ENCODE data around the gene TMEM181.

TMEM181 gene

DNA sequence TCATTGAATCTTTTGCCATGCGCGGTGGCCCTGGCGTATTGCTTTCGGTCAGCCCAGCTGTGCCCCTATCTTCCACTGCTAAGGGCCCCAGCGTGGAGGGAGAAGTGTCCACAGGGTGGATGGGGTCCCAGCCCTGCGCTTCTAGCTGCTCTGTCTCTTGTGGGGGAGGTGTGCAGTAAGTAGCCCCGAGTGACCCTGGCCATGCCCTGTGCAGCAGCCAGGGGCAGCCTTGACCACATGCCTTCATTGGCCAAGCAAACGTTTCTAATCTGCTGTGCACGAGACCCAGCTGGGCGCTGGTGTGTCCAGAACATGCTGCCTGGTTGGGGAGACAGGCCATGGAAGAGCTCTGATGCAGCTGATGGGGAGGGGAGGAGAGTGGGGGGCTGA lies 13.6 kb downstream of the TMEM181 start:
- Histone ChIP-seq H3K4me1 (ENCODE audit: low read depth, poor library complexity, severe bottlenecking) (no peaks in the 10 kb centered on the region), H3K79me2 (ENCODE audit: insufficient read depth, low read depth) (no peaks in the 10 kb centered on the region), H3K27ac (no peak overlapping the region), H4K20me1 (ENCODE audit: insufficient read depth) (no peaks in the 10 kb centered on the region), H3K9ac (no peak overlapping the region), H3K4me3 (IDR thresholded peaks at IDR 0.05; ENCODE audit: insufficient read depth, low read depth, low read length) (no peak overlapping the region), H3K36me3 (ENCODE audit: insufficient read depth) (no peaks in the 10 kb centered on the region), H2AFZ (ENCODE audit: low read depth) (no peak overlapping the region), H3K4me2 (no peak overlapping the region), H3K27me3 (ENCODE audit: insufficient read depth, low read depth) (no peaks in the 10 kb centered on the region)
- TF ChIP-seq, protein P1, sequence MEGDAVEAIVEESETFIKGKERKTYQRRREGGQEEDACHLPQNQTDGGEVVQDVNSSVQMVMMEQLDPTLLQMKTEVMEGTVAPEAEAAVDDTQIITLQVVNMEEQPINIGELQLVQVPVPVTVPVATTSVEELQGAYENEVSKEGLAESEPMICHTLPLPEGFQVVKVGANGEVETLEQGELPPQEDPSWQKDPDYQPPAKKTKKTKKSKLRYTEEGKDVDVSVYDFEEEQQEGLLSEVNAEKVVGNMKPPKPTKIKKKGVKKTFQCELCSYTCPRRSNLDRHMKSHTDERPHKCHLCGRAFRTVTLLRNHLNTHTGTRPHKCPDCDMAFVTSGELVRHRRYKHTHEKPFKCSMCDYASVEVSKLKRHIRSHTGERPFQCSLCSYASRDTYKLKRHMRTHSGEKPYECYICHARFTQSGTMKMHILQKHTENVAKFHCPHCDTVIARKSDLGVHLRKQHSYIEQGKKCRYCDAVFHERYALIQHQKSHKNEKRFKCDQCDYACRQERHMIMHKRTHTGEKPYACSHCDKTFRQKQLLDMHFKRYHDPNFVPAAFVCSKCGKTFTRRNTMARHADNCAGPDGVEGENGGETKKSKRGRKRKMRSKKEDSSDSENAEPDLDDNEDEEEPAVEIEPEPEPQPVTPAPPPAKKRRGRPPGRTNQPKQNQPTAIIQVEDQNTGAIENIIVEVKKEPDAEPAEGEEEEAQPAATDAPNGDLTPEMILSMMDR (conservative IDR thresholded peaks at IDR 0.05; ENCODE audit: low read depth, low read length) = no peak

DNA sequence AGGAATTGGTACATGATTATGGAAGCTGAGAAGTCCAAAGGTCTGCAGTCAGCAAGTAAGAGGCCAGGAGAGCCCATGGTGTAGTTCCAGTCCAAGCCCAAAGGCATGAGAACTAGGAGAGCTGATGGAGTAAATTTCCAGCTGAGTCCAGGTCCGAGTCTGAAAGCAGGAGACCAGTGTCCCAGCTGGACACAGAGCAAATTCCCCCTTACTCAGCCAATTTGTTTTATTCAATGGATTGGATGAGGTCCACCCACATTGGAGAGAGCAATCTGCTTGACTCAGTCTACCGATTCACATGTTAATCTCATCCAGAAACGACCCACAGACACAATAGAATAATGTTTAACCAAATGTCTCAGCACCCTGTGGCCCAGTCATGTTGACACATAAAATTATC lies 14.9 kb downstream of the TMEM181 start:
- Histone ChIP-seq H3K27ac (no peak overlapping the region), H3K79me2 (ENCODE audit: insufficient read depth, low read depth) (no peaks in the 10 kb centered on the region), H3K4me2 (no peak overlapping the region), H3K27me3 (ENCODE audit: insufficient read depth, low read depth) (no peaks in the 10 kb centered on the region), H3K9ac (no peak overlapping the region), H3K4me3 (IDR thresholded peaks at IDR 0.05; ENCODE audit: insufficient read depth, low read depth, low read length) (no peak overlapping the region), H4K20me1 (ENCODE audit: insufficient read depth) (no peaks in the 10 kb centered on the region), H2AFZ (ENCODE audit: low read depth) (no peak overlapping the region), H3K36me3 (ENCODE audit: insufficient read depth) (no peaks in the 10 kb centered on the region), H3K4me1 (ENCODE audit: low read depth, poor library complexity, severe bottlenecking) (no peaks in the 10 kb centered on the region)
- TF ChIP-seq, protein P1 (conservative IDR thresholded peaks at IDR 0.05; ENCODE audit: low read depth, low read length) = no peak

DNA sequence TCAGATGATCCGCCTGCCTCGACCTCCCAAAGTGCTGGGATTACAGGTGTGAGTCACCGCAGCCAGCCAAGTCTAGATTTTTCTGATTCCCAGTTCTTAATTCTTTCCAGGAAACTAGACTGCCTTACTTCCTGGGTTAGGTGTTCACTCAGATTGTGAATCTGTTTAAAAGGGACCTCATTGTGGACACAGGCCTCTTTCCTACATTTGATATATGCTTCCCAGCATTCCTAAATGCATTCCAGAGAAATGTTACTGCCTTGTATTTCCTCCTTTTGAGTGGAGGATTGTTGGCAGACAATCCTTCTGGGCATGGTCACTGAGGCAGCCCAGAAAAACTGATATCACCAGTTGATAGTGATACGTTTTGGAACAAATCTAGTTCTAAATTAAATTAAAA lies 15.7 kb downstream of the TMEM181 start:
- H3K36me3 ChIP-seq (ENCODE audit: insufficient read depth) = no peaks in the 10 kb centered on the region
- H3K27me3 ChIP-seq (ENCODE audit: insufficient read depth, low read depth) = no peaks in the 10 kb centered on the region
- no peaks in the 10 kb centered on the region for H4K20me1 ChIP-seq (ENCODE audit: insufficient read depth)
- H3K4me3 ChIP-seq (IDR thresholded peaks at IDR 0.05; ENCODE audit: insufficient read depth, low read depth, low read length) = no peak overlapping the region
- H3K9ac ChIP-seq = no peak overlapping the region
- no peaks in the 10 kb centered on the region for H3K79me2 ChIP-seq (ENCODE audit: insufficient read depth, low read depth)
- no peak overlapping the region for H2AFZ ChIP-seq (ENCODE audit: low read depth)
- TF ChIP-seq, protein P1 (conservative IDR thresholded peaks at IDR 0.05; ENCODE audit: low read depth, low read length) = no peak
- H3K4me1 ChIP-seq (ENCODE audit: low read depth, poor library complexity, severe bottlenecking) = no peaks in the 10 kb centered on the region
- H3K27ac ChIP-seq = no peak overlapping the region
- no peak overlapping the region for H3K4me2 ChIP-seq

DNA sequence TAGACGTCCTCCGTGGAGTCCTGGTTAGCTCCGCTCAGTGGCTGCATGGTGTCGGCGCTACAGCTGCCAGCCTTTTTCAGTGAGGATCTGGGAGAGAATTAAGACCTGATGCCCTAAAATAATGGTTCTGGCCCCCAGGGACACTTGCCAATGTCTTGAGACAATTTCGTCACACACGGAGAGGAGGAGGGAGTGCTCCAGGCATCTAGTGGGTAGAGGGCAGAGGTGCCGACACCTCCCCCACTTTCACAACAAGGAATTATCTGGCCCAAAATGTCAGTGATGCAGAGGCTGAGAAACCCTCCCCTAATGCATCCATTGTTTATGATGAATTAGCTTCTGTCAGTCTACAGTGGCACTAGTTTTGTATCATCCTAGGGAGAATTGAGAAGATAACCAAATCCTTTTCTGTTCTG lies 24.4 kb downstream of the TMEM181 start:
- no peaks in the 10 kb centered on the region for H3K27me3 ChIP-seq (ENCODE audit: insufficient read depth, low read depth)
- H3K4me2 ChIP-seq = no peak overlapping the region
- H2AFZ ChIP-seq (ENCODE audit: low read depth) = no peak overlapping the region
- H3K79me2 ChIP-seq (ENCODE audit: insufficient read depth, low read depth) = no peaks in the 10 kb centered on the region
- no peaks in the 10 kb centered on the region for H3K36me3 ChIP-seq (ENCODE audit: insufficient read depth)
- TF ChIP-seq, protein P1 (conservative IDR thresholded peaks at IDR 0.05; ENCODE audit: low read depth, low read length) = no peak
- no peaks in the 10 kb centered on the region for H3K4me1 ChIP-seq (ENCODE audit: low read depth, poor library complexity, severe bottlenecking)
- no peak overlapping the region for H3K27ac ChIP-seq
- no peak overlapping the region for H3K9ac ChIP-seq
- no peaks in the 10 kb centered on the region for H4K20me1 ChIP-seq (ENCODE audit: insufficient read depth)
- no peak overlapping the region for H3K4me3 ChIP-seq (IDR thresholded peaks at IDR 0.05; ENCODE audit: insufficient read depth, low read depth, low read length)
